Fibroblast of skin of back (primary cell): ENCODE results near the gene PAM16.
A peak's percentile ranks its signal among the peaks of the same experiment; 100 is the strongest.

Source experiments
- DNase-seq: peaks from one replicate; pipeline ENCODE4 v3.0.0-alpha.2; 2013

Gene PAM16

DNA sequence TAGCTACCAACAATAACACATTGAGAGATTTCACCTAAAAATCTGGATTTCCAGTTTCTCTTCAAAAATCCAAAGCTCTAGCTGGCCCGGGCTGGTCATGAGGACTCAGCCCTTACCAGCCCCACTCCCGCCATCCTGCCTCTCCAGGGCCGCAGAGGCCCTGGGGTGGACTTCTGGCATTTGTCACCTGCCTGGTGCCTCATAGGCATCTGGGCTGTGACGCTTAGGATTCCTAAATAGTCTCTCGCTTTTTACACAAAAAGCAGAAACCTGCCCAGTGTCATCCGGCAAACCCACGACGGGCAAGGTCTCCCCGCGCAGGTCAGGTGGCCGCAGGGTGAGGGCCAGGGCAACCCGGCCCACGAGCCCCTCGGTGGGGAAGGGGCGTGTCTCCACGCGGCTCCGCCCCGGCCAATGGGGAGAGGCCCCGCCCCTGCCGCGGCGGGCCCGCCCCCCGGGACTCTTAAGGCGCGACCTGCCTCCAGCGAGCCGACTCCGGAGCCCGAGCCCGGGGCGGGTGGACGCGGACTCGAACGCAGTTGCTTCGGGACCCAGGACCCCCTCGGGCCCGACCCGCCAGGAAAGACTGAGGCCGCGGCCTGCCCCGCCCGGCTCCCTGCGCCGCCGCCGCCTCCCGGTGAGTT lies 20.4 kb upstream of the PAM16 start, which contains the start of gene VASN:
VASN (plus strand) TSS at position 492 of the 644 bp plus-strand sequence. CDS start 9,030 bp downstream, outside the sequence.
- peak; percentile 76 for DNase-seq

DNA sequence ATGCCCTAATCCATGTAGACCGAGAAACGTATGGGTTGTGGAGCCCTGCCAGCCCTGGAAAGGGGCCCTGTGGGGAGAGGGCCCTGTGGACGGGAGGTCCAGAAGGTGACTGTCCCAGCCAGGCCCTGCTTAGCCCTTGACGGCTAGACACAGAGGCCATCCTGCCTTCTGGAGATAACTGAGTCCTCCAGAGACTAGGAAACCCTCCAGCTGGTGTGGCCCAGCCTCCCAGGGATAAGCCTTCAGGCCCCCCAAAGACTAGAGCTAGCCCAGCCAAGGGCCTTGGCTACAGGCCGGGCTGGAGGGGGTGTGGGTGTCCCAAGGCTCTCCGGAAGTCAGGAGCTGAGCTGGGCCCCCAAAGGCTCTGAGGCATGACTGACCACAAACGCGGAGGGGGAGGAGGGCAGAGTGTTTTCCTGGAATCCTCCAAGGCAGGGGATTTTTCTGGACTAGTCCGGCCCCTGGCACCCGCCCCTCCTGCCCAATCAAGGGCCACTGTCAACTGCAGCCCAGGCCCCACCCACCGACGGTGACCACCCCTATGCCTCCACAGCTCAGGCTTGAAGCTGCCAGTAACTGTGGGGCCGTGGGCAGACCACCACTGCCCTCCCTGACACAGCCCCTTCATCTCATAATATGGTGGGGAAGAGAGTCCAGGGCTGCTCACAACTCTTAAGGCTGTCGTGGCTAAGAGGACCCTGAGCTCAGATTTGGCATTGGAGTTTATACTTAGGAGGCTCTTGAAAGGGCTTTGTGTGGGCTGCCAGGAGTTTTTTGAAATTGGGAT lies 19.6 kb upstream of the PAM16 start:
- peak; percentile 62 for DNase-seq

GRCh38 chr16:4370151-4370550 lies 19.0 kb upstream of the PAM16 start:
- no peak for DNase-seq

DNA sequence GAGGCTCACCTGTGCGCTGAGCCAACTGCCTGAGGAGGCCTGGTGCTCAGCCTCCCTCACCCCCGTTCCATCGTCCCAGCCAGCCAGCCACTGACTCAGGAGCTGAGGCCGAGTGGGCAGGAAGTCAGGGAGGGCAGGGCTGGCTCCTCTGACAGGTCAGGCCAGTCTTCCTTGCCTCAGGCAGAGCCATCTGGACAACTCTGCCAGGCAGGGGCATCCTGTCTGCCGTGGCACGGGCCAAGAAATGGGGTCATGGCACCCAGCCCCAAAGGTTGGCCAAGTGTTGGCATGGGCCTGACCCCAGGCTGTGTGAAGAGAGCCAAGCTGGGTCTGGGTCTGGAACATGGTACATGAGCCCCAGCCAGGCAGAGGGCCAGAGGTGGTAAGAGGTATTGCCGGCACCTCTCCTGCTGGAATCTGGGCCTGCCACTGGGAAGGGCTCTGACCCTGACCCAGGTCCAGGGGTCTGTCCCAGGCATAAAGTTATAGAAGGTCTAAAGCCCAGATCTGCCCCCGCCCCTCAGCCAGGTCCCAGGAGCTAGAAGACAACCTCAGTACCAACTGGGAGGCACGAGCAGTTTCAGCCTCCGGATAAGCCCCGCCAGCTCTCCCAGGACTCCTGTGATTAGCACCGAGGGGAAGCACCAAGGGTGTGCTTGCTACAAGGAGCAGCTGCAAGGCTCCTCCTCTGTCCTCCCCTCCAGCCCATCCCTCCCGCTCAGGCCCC lies 18.0 kb upstream of the PAM16 start:
- DNase-seq, result no peak

GRCh38 chr16:4367393-4367856 lies 16.3 kb upstream of the PAM16 start:
- no peak for DNase-seq

GRCh38 chr16:4366016-4366415 lies 14.9 kb upstream of the PAM16 start:
- DNase-seq, result no peak

GRCh38 chr16:4365615-4366014 lies 14.5 kb upstream of the PAM16 start:
- no peak for DNase-seq

- DNase-seq, result no peak
Measured at GRCh38 chr16:4365014-4365406, 13.9 kb upstream of the PAM16 start.

- DNase-seq, result no peak
Measured at GRCh38 chr16:4364196-4365013, 13.3 kb upstream of the PAM16 start.

DNA sequence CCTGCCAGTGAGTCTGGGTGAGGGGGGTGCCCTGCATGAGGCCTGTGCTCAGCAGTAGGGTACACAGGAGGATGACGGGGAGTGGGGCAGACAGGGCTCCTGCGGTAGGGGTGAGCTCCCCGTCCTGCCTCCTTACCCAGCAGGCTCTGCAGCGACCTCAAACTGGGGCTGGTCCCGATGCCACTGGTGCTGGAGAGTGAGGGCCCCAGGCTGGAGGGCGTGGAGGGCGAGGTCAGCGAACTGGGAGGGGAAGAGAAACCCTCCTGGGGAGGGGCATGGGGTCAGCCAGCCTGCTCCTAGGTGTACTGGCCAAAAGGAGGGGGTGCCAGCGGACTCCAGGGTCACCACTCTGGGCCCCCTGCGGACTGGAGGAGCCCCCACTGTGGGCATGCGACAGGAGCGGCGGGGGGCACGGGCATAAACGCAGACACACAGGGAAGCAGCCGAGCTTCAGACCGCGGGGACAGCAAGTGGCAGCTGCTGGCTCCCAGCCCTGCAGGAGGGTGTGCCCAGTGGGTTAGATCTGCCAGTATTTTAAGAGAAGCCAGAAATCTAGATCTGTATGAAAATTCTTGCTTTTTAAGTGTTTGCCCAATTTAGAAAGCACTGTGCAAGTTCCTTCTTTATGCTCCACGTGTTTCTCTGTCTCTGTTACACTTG lies 11.5 kb upstream of the PAM16 start:
- DNase-seq, result no peak

DNA sequence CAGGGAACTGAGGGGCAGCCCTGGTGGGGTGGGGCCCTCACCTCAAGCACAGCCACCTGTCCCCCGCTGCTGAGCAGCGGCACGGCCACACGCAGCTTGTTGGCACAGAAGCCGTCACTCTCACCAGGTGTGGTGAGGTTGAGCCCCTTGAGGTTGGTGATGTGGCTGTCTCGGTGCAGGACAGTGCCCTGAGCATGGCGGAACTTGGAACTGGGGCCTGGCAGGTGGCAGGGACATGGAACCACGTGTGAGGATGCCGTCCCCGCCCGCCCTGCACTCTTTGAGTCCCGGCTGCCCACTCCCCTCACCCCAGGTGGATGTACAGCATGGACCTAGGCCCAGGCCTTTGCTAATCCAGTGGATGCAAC lies 10.8 kb upstream of the PAM16 start:
- no peak for DNase-seq

DNA sequence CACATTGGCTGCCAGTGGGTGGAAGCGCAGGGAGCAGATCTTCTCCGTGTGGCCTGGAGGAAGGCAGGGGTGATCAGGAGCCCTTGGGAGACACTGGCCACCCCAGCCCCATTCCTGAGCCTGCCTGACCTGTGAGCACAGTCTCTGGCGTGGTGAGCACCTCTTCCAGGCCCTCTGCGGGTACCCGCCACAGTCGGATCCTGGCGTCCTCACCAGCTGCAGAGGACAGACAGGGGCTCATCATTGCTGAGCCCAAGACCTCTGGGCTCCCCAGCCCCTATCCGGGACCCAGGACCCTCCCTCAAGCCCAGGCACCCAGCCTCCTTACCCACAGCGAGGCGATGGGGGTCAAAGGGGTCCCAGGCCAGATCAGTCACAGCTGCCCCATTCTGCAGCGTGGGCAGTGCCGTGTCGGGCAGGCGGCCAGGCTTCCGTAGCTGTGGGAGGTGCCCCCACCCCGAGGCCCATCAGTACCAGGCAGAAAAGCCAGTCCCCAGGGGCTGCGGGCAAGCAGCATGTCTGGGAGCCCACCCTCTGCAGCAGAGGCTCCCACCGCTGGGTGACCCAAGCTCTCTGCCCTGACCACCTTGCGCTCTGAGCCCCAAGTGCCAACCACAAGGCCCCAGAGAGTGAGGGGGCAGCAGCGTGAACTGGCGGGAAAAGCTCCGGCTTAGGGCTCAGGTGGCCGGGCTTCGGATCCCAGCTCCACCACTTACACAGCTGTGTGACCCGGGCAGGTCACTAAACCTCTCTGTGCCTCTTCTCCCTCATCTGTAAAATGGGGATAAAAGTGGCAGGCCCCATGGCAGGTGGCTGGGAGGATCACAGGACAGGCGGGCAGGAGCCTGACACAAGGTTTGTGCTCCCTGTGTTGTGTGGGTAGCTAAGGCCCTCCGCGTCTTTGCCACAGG lies 10.2 kb upstream of the PAM16 start:
- no peak for DNase-seq

GRCh38 chr16:4360538-4361021 lies 9.5 kb upstream of the PAM16 start:
- DNase-seq, result peak; percentile 20

DNA sequence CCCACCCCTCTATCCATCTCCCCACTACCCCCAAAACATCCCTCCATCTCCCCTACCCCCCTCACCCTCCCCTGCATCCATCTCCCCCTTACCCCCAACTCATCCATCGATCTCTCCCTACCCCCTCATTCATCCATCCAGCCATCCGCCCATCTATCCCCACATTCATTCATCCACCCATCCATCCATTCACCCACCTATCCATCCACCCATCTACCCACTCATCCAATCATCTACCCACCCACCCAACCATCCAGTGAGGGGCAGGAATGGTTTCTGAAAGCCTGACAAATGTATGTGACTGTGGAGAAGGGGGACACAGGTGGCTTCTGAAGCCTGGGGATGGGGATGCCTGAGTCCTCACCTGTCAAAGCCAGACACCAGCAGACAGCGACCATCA lies 8.8 kb upstream of the PAM16 start:
- no peak for DNase-seq

- DNase-seq, result peak; percentile 42
Measured at GRCh38 chr16:4358831-4359561, 7.9 kb upstream of the PAM16 start.

GRCh38 chr16:4358236-4358635 lies 7.1 kb upstream of the PAM16 start:
- no peak for DNase-seq

DNA sequence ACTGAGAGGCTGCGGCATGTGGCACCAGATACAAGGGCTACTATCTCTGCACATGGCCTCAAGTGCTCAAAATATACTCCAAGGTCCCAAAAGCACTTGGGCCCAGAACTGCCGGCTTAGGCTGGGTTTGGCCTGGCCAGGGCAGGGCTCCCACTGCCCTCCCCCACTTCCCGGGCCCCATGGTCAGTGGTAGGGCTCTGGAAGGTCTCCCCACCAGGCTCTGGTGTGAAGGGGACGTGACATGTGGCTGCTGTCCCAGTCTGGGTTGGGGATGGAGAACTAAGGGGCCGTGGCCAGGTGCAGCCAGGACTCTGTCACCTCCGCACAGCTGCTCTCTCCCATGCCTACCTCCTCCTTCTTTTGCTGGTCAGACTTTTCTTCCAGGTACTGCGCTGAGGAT lies 5.7 kb upstream of the PAM16 start:
- DNase-seq, result no peak

DNA sequence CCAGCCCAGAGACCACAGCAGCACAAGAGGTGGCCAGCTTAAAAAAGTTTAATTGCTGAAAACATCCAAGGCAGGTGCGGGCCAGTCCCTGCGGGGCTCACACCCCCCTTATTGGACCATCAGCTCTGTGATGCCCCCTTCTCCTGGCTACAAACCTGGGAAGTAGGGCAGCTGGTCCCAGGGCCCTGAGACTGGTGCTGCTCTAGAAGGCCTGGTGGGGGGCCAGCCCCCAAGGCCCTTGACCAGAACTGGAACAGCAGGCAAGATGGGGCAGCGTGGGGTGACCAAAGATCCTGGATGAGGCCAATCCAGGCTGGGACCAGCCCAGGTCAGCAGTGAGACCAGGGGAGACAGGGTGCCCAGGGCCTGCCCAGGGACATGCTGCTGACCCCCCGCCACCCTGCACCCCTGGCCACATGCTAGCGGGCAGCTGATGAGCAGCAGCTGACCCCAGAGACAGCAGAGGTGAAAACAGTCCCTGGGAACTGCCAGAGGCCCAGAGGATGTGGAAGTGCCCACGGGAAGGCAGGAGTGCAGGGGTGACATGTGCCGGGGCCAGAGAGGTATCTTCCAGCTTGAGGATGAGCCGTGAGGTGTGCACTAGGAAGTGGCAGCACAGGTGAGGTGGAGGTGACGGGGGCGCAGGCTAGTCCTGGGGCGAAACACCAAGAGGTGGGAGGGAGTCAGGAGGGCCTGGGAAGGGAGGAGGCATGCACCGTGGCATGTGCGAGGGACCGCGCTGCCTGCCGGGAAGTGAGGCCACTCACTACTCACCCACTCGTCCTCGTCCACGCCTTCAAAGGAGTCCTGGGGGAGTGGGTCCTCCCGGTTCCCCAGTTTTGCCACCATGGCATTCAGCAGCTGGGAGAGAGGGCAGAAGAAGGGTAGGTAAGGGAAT lies 3.6 kb upstream of the PAM16 start:
- DNase-seq, result no peak

DNA sequence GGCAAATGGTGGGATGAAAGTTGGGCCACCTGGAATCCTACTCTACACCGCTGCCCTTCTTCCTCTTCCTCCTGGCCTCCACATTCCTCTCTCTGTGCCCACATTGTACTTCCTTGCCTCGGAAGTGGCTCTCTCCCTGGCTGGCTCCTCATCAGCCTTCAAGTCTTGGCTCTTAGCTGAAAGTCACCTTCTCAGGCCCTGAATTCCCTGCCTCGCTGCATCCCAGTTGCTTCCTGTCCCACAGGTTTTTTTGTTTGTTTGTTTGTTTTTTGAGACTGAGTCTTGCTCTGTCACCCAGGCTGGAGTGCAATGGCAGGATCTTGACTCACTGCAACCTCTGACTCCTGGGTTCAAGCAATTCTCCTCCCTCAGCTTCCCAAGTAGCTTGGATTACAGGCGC lies 2.6 kb upstream of the PAM16 start:
- no peak for DNase-seq
